ENCODE data around the gene ZRANB1.

The ZRANB1 gene

DNA sequence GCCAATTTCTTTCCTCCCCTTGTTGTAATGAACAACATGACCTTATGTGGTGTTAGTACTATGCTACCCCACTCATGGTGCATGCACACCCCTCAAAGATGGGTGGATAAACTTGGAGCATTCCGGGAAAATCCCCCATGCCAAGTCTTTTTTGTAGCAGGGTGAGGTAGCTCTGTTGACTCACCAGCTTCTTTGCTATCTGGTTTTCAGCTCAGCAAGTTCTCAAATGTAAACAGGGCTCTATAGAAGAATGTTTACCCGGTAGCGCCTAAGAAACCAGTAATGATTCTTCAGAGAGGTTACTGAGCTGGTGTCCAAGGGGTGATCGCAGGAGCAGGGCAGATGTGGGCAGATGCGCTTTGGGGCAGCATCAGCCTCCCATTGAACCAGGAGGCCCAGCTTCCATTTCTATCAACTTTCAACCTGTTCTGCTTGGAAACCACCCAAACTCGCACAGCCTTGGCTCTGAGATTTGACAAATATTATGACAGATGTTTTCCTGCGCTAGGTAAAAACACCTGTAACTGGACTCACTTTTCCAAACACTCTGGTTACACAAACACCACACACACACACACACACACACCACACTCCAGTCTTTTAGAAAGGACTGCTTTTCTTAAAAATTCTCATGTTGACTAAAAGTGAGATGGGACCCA is 87.8 kb downstream of the ZRANB1 start:
- no peak for DNase-seq (ENCODE audit: low read depth)
- H3K4me3 ChIP-seq (ENCODE audit: low read length) = no peak overlapping the region
- TF ChIP-seq, protein P1, sequence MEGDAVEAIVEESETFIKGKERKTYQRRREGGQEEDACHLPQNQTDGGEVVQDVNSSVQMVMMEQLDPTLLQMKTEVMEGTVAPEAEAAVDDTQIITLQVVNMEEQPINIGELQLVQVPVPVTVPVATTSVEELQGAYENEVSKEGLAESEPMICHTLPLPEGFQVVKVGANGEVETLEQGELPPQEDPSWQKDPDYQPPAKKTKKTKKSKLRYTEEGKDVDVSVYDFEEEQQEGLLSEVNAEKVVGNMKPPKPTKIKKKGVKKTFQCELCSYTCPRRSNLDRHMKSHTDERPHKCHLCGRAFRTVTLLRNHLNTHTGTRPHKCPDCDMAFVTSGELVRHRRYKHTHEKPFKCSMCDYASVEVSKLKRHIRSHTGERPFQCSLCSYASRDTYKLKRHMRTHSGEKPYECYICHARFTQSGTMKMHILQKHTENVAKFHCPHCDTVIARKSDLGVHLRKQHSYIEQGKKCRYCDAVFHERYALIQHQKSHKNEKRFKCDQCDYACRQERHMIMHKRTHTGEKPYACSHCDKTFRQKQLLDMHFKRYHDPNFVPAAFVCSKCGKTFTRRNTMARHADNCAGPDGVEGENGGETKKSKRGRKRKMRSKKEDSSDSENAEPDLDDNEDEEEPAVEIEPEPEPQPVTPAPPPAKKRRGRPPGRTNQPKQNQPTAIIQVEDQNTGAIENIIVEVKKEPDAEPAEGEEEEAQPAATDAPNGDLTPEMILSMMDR (conservative IDR thresholded peaks at IDR 0.05; ENCODE audit: low read depth, low read length) = no peak

DNA sequence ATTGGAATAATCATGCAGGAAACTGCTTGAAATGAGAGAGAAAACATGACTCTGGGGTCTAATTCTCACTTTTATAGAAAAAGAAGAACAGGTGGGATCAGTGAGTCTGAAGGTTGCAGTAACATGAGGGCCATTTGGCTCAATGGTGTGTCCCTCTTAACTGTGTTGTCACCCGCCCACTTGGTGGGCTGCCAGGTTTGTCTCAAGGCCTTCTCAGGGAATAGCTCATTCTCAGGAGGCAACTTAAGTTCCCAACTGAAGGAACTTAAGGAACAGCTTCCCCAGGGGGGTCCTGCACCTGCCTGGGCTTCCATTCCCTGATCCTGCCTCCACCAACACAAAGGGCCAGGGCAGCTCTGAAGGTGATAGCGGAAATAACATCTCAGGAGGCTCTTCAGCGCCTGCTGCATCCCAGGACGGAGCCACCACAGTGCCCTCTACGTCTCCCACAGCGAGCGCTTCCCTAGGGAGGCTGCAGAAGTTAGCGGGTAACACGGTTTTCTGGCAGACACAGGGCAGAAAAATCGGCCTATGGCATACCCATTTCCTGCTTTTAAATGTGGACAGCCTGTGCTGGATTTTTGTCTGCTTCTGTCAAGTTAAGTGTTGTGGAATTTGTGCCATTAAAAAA is 88.8 kb downstream of the ZRANB1 start:
- TF ChIP-seq, protein P1 (conservative IDR thresholded peaks at IDR 0.05; ENCODE audit: low read depth, low read length) = no peak
- no peak overlapping the region for H3K4me3 ChIP-seq (ENCODE audit: low read length)
- no peak for DNase-seq (ENCODE audit: low read depth)

GRCh38 chr10:125032474-125033020 is 90.6 kb downstream of the ZRANB1 start:
- no peak overlapping the region for H3K4me3 ChIP-seq (ENCODE audit: low read length)
- no peak for DNase-seq (ENCODE audit: low read depth)
- TF ChIP-seq, protein P1 (conservative IDR thresholded peaks at IDR 0.05; ENCODE audit: low read depth, low read length) = no peak

- TF ChIP-seq, protein P1 (conservative IDR thresholded peaks at IDR 0.05; ENCODE audit: low read depth, low read length) = no peak
- no peak overlapping the region for H3K4me3 ChIP-seq (ENCODE audit: low read length)
- no peak for DNase-seq (ENCODE audit: low read depth)
Measured at GRCh38 chr10:125033146-125033924, 91.4 kb downstream of the ZRANB1 start.

- TF ChIP-seq, protein P1 (conservative IDR thresholded peaks at IDR 0.05; ENCODE audit: low read depth, low read length) = no peak
- DNase-seq (ENCODE audit: low read depth) = no peak
- no peak overlapping the region for H3K4me3 ChIP-seq (ENCODE audit: low read length)
Measured at GRCh38 chr10:125034675-125035074, 92.8 kb downstream of the ZRANB1 start.

DNA sequence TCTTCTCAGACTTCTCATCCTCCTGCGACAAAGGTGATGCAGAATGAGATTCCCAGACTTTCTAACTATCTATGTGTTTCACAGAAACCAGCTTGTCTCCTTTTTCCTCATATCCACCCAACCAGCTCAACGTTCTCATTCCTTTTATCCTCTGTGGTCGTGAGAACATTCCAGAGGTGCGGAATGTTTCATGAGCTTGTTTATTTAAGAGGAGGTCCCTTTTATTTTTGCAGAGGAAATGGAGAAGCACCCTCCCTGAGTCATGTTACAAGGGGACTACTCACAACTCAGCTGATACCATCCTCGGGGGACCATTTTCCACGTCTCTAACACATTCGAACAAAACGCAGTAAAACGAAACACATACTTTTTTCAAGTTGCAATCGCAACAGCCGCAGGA is 93.2 kb downstream of the ZRANB1 start:
- H3K4me3 ChIP-seq (ENCODE audit: low read length) = no peak overlapping the region
- TF ChIP-seq, protein P1 (conservative IDR thresholded peaks at IDR 0.05; ENCODE audit: low read depth, low read length) = no peak
- no peak for DNase-seq (ENCODE audit: low read depth)
